HCT116 (cell line): ENCODE measurements around the gene ACSL5. TPM values are rescaled to one million over a fixed set of nuclear protein-coding genes. Genes with fewer than 3 reads are reported as not detected.

Experiments
- ATAC-seq: fragments of 200-7000 bp; cut with Tn5 transposase; 2 replicates; pipeline ENCODE4 v1.9.1; 2020; ENCODE audit warnings: mild to moderate bottlenecking, moderate library complexity
- BruUV-seq: library from RNA; stranded (reverse); fragments of 400-500 nt; replicated peaks from 2 replicates; lab custom pipeline; 2021; lab: Mats Ljungman, UMichigan
- CTCF ChIA-PET: fragments of 300-600 bp; sonication (Branson Sonifier 250); formaldehyde crosslinking; loops from one replicate; lab custom pipeline; 2021; ENCODE audit warnings: antibody characterized with exemption; lab: Charles Lee
- POLR2A ChIA-PET: fragments of 300-600, 350-600 bp; sonication (Branson Sonifier 250); formaldehyde crosslinking; loops from one replicate; lab custom pipeline; 2021; ENCODE audit warnings: antibody characterized with exemption; lab: Charles Lee
- RAD21 ChIA-PET, 2 experiments: fragments of 300-600 bp; sonication (Branson Sonifier 250); formaldehyde crosslinking; loops; one replicate each; lab custom pipeline; 2023; ENCODE audit warnings: low total read pairs in 2 of 2; ENCODE audit not compliant: uncharacterized antibody in 2 of 2, unreplicated experiment in 2 of 2, low non-redundant PET in 1 of 2; lab: Charles Lee
- DNase-seq: peaks from one replicate; pipeline ENCODE4 v3.0.0-alpha.2; 2010; ENCODE audit warnings: low read depth, low spot score
- H2AFZ ChIP-seq: fragments of 200-600 bp; shearing (Covaris generic), sonication (generic); 2 replicates; pipeline ENCODE4 v1.6.1; 2017; ENCODE audit warnings: low read depth, mixed run types, mixed read lengths, antibody characterized with exemption, low read length; ENCODE audit not compliant: poor library complexity, severe bottlenecking
- H3K27ac ChIP-seq: 2 replicates; pipeline ENCODE4 v1.5.1; 2012; ENCODE audit warnings: low read depth, low read length
- H3K27me3 ChIP-seq: fragments of 200-600 bp; sonication (generic); 2 replicates; pipeline ENCODE4 v1.6.1; 2016; ENCODE audit warnings: mixed run types, low read length, mixed read lengths; ENCODE audit not compliant: insufficient read depth
- H3K36me3 ChIP-seq, 2 experiments: fragments of 200-500 bp in 1 of 2; fragments of 200-600 bp in 1 of 2; sonication (Bioruptor generic) in 1 of 2; sonication (generic) in 1 of 2; 2 replicates each; pipeline versions ENCODE4 v1.5.1 to v1.6.1; 2014 to 2016; ENCODE audit warnings: low read length in 2 of 2, inconsistent platforms in 1 of 2, mixed read lengths in 1 of 2, mixed run types in 1 of 2; ENCODE audit not compliant: insufficient read depth in 2 of 2, control insufficient read depth in 1 of 2
- H3K4me1 ChIP-seq, 2 experiments: fragments of 200-600 bp in 1 of 2; sonication (generic) in 1 of 2; 2 replicates each; pipeline versions ENCODE4 v1.5.1 to v1.6.1; 2012 to 2017; ENCODE audit warnings: low read length in 2 of 2, inconsistent platforms in 1 of 2, mild to moderate bottlenecking in 1 of 2, mixed read lengths in 1 of 2, mixed run types in 1 of 2, moderate library complexity in 1 of 2; ENCODE audit not compliant: insufficient read depth in 2 of 2, control insufficient read depth in 1 of 2
- H3K4me2 ChIP-seq: fragments of 200-600 bp; sonication (generic); 2 replicates; pipeline ENCODE4 v1.6.1; 2017; ENCODE audit warnings: mixed run types, low read length, mixed read lengths
- H3K4me3 ChIP-seq, 2 experiments: fragments of 200-600 bp in 1 of 2; sonication (generic) in 1 of 2; replicated peaks in 1 of 2; 2 replicates each; pipeline ENCODE4 v1.5.1; 2011 to 2016; ENCODE audit warnings: low read length in 2 of 2, control low read depth in 1 of 2, low read depth in 1 of 2, mild to moderate bottlenecking in 1 of 2, mixed read lengths in 1 of 2, mixed run types in 1 of 2
- H3K79me2 ChIP-seq: fragments of 200-600 bp; sonication (generic); 2 replicates; pipeline ENCODE4 v1.6.1; 2017; ENCODE audit warnings: mild to moderate bottlenecking, mixed run types, low read length, moderate library complexity, mixed read lengths; ENCODE audit not compliant: insufficient read depth
- H3K9ac ChIP-seq: fragments of 200-600 bp; sonication (generic); 2 replicates; pipeline ENCODE4 v1.6.1; 2016; ENCODE audit warnings: low read length, mixed read lengths
- H3K9me2 ChIP-seq: fragments of 200-600 bp; sonication (generic), shearing (Covaris generic); 2 replicates; pipeline ENCODE4 v1.6.1; 2017; ENCODE audit warnings: mixed run types, mild to moderate bottlenecking, moderate library complexity; ENCODE audit not compliant: insufficient read depth
- H3K9me3 ChIP-seq, 2 experiments: fragments of 200-500 bp in 1 of 2; fragments of 200-600 bp in 1 of 2; sonication (Bioruptor generic) in 1 of 2; sonication (generic) in 1 of 2; 2 replicates each; pipeline ENCODE4 v1.6.1; 2014 to 2017; ENCODE audit warnings: low read length in 2 of 2, mixed read lengths in 2 of 2, inconsistent platforms in 1 of 2, low read depth in 1 of 2, mild to moderate bottlenecking in 1 of 2, mixed run types in 1 of 2, moderate library complexity in 1 of 2; ENCODE audit not compliant: control insufficient read depth in 1 of 2, insufficient read depth in 1 of 2
- H4K20me1 ChIP-seq: fragments of 200-600 bp; sonication (generic), shearing (Covaris generic); 2 replicates; pipeline ENCODE4 v1.6.1; 2017; ENCODE audit warnings: mixed run types, mild to moderate bottlenecking, moderate library complexity; ENCODE audit not compliant: insufficient read depth
- CBX3 ChIP-seq: IDR thresholded peaks from 2 replicates; pipeline ENCODE4 v1.6.1; 2012; ENCODE audit warnings: low read depth
- EGR1 ChIP-seq: IDR thresholded peaks from 2 replicates; pipeline ENCODE4 v1.6.1; 2012; ENCODE audit warnings: low read depth
- EZH2 ChIP-seq: fragments of 200-600 bp; sonication (generic); IDR thresholded peaks from 2 replicates; pipeline ENCODE4 v1.6.1; 2017; ENCODE audit warnings: antibody characterized with exemption, mixed run types
- EZH2phosphoT487 ChIP-seq: fragments of 200-600 bp; IDR thresholded peaks from 2 replicates; pipeline ENCODE4 v1.6.1; 2018; ENCODE audit warnings: antibody characterized with exemption, borderline replicate concordance
- FOSL1 ChIP-seq: IDR thresholded peaks from 2 replicates; pipeline ENCODE4 v1.6.1; 2012; ENCODE audit warnings: low read depth
- POLR2AphosphoS5 ChIP-seq: IDR thresholded peaks from 2 replicates; pipeline ENCODE4 v1.6.1; 2011; ENCODE audit warnings: mild to moderate bottlenecking, low read depth, low read length, moderate library complexity
- RAD21 ChIP-seq: IDR thresholded peaks from 2 replicates; pipeline ENCODE4 v1.6.1; 2012; ENCODE audit warnings: low read depth, mild to moderate bottlenecking
- SP1 ChIP-seq: IDR thresholded peaks from 2 replicates; pipeline ENCODE4 v1.6.1; 2012; ENCODE audit warnings: low read depth
- SRF ChIP-seq: IDR thresholded peaks from 2 replicates; pipeline ENCODE4 v1.6.1; 2012; ENCODE audit warnings: low read depth
- YY1 ChIP-seq: IDR thresholded peaks from 2 replicates; pipeline ENCODE4 v1.6.1; 2011; ENCODE audit warnings: low read length, low read depth, moderate library complexity, mild to moderate bottlenecking; ENCODE audit not compliant: insufficient replicate concordance; ENCODE audit errors: extremely low read depth
- ZFX ChIP-seq: fragments of 450-650 bp; IDR thresholded peaks from 2 replicates; pipeline ENCODE4 v1.6.1; 2017
- ZNF274 ChIP-seq: fragments of 200-500 bp; sonication (Bioruptor generic); IDR thresholded peaks from 2 replicates; pipeline ENCODE4 v1.6.1; 2014; ENCODE audit warnings: mild to moderate bottlenecking, low read depth, low read length, inconsistent platforms
- intact Hi-C: fragments of 100-400 bp; cut with micrococcal nuclease; formaldehyde crosslinking; loops from 2 replicates; pipeline ENCODE4 v1.10.0; 2022
- total RNA-seq: library from RNA; stranded (reverse); gene quantifications from one replicate; pipeline ENCODE4 v1.2.1, GENCODE V29; 2021; ENCODE audit not compliant: unreplicated experiment

The ACSL5 gene
- total RNA-seq, 1 experiment from 2014 or later = 195 TPM

DNA sequence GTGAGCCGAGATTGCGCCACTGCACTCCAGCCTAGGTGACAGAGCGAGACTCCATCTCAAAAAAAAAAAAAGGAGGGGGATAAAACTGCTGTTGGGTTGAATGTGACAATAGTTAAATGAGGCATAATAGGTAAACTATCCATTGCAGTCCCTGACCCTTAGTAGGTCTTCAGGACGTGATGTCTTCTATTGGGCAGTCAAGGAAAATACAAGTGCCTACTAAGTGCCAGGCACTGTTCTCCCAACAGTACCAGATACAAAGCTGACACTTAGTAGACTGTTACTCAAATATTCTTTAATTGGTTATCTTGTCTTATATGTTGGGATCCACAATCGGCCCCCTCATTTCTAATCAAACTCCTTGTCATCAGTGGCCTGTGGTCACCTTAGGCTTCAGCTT lies 27.1 kb upstream of the ACSL5 start:
- no peaks in the 10 kb centered on the region for H3K36me3 ChIP-seq
- intact Hi-C loops = no loop called here
- RAD21 ChIA-PET = no interaction called here
- CTCF ChIA-PET = interaction anchor here (0.7 kb wide), 1 partner anchor 88 kb away, joined by 3 read pairs; no protein-coding TSS in a partner anchor
- BruUV-seq = no TSS peak
- peaks cover 10 to 18% of the 10 kb centered on the region in 2 experiments; a peak in 3 of 4 replicates for H3K4me1 ChIP-seq
- DNase-seq = no peak
- H3K79me2 ChIP-seq = no peaks in the 10 kb centered on the region
- no peak overlapping the region for H3K9ac ChIP-seq
- ATAC-seq = no peak
- no peak overlapping the region for H2AFZ ChIP-seq
- no peaks in the 10 kb centered on the region for H3K9me3 ChIP-seq
- no peaks in the 10 kb centered on the region for H3K9me2 ChIP-seq
- H3K27ac ChIP-seq = no peak overlapping the region
- no peak overlapping the region for H3K4me2 ChIP-seq
- no peaks in the 10 kb centered on the region for H3K27me3 ChIP-seq
- TF ChIP-seq EZH2phosphoT487 (no peak), CBX3 (no peak), EZH2 (no peak), ZFX (no peak), SP1 (no peak), ZNF274 (no peak), YY1 (no peak), FOSL1 (no peak), SRF (no peak), POLR2AphosphoS5 (no peak), EGR1 (no peak), RAD21 (no peak)
- TF ChIP-seq, all 23 proteins: peak for 0
- Histone ChIP-seq H4K20me1 (no peaks in the 10 kb centered on the region), H3K4me3 (no peak overlapping the region)
- POLR2A ChIA-PET = interaction anchor here (1.1 kb wide), 1 partner anchor 43 kb away, joined by 3 read pairs; no protein-coding TSS in a partner anchor
